ENCODE data around the gene ALPL. TPM values are rescaled to one million over a fixed set of nuclear protein-coding genes. Genes with fewer than 3 reads are reported as not detected.

The ALPL gene
- total RNA-seq, 6 donors from 2014 or later: 72.3 to 327 (median 182) TPM

DNA sequence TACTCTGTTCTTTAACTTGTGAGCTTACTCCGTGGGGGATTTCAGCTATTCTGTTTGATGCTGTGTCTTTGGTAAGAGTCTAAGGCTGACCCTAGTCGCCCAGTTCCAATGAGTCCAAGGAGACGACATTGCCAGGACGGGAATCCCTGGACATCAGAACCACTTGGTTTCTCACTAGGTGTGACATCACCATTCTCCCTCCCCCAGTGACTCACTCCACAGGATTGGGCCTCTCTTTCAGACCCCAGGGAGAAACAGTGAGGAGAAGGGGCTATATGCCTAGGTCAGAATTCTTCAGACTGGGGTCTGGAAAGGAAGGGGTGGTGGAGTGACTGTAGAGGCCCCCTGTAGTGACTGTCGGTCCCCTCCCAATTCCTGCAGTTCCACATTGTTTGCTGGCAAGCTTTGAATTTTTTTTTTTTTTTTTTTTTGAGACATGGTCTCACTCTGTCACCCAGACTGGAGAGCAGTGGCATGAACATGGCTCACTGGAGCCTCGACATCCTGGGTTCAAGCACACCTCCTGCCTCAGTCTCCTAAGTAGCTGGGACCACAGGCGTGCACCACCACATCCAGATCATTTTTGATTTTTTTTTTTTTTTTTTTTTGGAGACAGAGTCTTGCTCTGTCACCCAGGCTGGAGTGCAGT, 21.3 kb downstream of the ALPL start:
- no peak for TF ChIP-seq POLR2AphosphoS5 (IDR thresholded peaks at IDR 0.05)
- TF ChIP-seq EP300 (IDR thresholded peaks at IDR 0.05): no peak
- TF ChIP-seq, protein P1, sequence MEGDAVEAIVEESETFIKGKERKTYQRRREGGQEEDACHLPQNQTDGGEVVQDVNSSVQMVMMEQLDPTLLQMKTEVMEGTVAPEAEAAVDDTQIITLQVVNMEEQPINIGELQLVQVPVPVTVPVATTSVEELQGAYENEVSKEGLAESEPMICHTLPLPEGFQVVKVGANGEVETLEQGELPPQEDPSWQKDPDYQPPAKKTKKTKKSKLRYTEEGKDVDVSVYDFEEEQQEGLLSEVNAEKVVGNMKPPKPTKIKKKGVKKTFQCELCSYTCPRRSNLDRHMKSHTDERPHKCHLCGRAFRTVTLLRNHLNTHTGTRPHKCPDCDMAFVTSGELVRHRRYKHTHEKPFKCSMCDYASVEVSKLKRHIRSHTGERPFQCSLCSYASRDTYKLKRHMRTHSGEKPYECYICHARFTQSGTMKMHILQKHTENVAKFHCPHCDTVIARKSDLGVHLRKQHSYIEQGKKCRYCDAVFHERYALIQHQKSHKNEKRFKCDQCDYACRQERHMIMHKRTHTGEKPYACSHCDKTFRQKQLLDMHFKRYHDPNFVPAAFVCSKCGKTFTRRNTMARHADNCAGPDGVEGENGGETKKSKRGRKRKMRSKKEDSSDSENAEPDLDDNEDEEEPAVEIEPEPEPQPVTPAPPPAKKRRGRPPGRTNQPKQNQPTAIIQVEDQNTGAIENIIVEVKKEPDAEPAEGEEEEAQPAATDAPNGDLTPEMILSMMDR (IDR thresholded peaks at IDR 0.05): no peak
- Histone ChIP-seq H3K4me3 (no peak overlapping the region), H3K9me3 (no peaks in the 10 kb centered on the region), H3K36me3 (no peaks in the 10 kb centered on the region), H3K27me3 (no peaks in the 10 kb centered on the region), H3K27ac (no peak overlapping the region), H3K4me1 (peaks cover 0 to 11% (median 6%) of the 10 kb centered on the region in 4 donors)
- peak in 1 of 2 donors; percentile 36 for ATAC-seq (ENCODE audit: low FRiP score in 2 of 2)
- DNase-seq: no peak
- WGBS, 2 donors: 80 to 81% methylated on average over 7 of the region's 7 CpGs

DNA sequence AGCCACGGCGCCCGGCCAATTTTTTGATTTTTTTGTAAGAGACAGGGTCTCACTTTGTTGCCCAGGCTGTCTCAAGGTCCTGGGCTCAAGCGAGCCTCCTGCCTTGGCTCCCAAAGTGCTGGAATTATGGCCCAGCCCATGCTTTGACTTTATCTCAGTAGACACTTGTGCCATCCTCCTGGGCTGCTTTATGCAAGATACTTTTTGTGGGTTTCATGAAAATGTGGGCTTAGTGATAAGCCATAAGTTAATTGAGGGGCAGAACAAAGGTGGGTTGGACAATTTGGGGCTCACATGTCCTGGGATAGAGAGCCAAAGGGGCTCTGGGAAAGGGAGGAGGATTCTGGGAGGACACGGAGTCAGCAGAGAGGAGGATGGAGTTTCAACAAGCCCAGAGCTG, 22.0 kb downstream of the ALPL start:
- TF ChIP-seq POLR2AphosphoS5 (IDR thresholded peaks at IDR 0.05) (no peak), EP300 (IDR thresholded peaks at IDR 0.05) (no peak), POLR2A (IDR thresholded peaks at IDR 0.05) (no peak)
- TF ChIP-seq, protein P1 (IDR thresholded peaks at IDR 0.05): no peak
- ATAC-seq (ENCODE audit: low FRiP score in 2 of 2) (no peak), DNase-seq (no peak)
- Histone ChIP-seq H3K9me3 (no peaks in the 10 kb centered on the region), H3K36me3 (no peaks in the 10 kb centered on the region), H3K27ac (no peak overlapping the region), H3K4me1 (peaks cover 0 to 13% (median 8%) of the 10 kb centered on the region in 4 donors), H3K27me3 (no peaks in the 10 kb centered on the region), H3K4me3 (no peak overlapping the region)
- 99% methylated on average over 5 of the region's 5 CpGs for WGBS, 2 donors

DNA sequence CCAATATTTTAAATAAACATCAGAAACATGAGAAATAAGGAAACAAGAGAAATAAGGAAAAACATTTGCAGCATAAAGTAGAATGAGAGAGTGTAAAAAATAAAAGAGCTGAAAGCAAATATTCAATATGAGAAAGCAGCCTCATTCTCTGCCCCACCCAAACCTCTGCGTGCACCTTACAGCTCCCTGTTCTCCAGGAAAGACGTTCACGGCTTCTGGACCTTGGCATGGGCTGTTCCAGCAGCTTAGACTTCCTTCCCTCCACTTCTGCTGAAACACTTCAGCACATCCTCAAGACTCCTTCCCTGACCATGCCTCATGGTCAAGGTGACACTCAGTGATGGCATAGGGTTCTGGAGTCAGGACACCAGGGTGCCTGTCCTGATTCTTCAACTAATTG, 23.3 kb downstream of the ALPL start:
- Histone ChIP-seq H3K9me3 (no peaks in the 10 kb centered on the region), H3K36me3 (no peaks in the 10 kb centered on the region), H3K4me3 (no peak overlapping the region), H3K4me1 (peaks cover 3 to 15% (median 10%) of the 10 kb centered on the region in 4 donors), H3K27ac (no peak overlapping the region), H3K27me3 (no peaks in the 10 kb centered on the region)
- WGBS, 2 donors: 40 to 56% methylated on average over 3 of the region's 3 CpGs
- TF ChIP-seq, protein P1 (IDR thresholded peaks at IDR 0.05): no peak
- TF ChIP-seq EP300 (IDR thresholded peaks at IDR 0.05) (no peak), POLR2A (IDR thresholded peaks at IDR 0.05) (no peak), POLR2AphosphoS5 (IDR thresholded peaks at IDR 0.05) (no peak)
- ATAC-seq (ENCODE audit: low FRiP score in 2 of 2): no peak
- DNase-seq: no peak

DNA sequence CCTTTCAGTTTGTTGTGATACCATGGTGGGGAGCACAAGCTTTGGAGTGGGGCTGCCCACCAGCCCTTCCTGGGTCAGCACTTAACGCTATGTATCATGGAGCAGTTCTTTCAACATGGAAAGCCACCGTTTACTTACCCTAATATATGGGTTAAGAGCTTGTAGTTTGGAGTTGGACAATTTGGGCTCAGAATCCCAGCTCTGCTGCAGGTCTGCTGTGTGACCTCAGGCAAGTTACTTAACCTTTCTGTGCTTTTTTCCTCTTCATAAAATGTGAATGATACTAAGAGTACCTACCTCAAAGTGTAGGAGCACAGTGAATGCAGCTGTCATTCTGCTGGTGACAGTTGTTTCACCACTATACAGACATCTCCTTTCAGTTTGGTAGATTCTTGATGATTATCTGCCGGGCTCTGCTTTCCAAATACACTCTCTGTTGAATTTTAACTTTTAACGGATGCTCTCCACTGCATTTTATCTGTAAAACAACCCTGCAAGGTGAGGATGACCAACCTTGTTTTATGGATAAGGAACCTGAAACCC, 23.8 kb downstream of the ALPL start:
- 66 to 77% methylated on average over 4 of the region's 4 CpGs for WGBS, 2 donors

More for the DNA sequence above, 23.8 kb downstream of the ALPL start:
- no peaks in the 10 kb centered on the region for H3K36me3 ChIP-seq
- ATAC-seq (ENCODE audit: low FRiP score in 2 of 2) (no peak), DNase-seq (no peak)
- H3K9me3 ChIP-seq: no peaks in the 10 kb centered on the region
- TF ChIP-seq, protein P1 (IDR thresholded peaks at IDR 0.05): no peak
- TF ChIP-seq POLR2AphosphoS5 (IDR thresholded peaks at IDR 0.05): no peak
- TF ChIP-seq POLR2A (IDR thresholded peaks at IDR 0.05): no peak
- no peak for TF ChIP-seq EP300 (IDR thresholded peaks at IDR 0.05)
- H3K4me1 ChIP-seq: peaks cover 8 to 19% (median 13%) of the 10 kb centered on the region in 4 donors
- H3K27ac ChIP-seq: no peak overlapping the region
- H3K4me3 ChIP-seq: no peak overlapping the region
- H3K27me3 ChIP-seq: no peaks in the 10 kb centered on the region

All from upper lobe of left lung (tissue), 6 donors.